ENCODE data around the gene SPAG6.

DNA sequence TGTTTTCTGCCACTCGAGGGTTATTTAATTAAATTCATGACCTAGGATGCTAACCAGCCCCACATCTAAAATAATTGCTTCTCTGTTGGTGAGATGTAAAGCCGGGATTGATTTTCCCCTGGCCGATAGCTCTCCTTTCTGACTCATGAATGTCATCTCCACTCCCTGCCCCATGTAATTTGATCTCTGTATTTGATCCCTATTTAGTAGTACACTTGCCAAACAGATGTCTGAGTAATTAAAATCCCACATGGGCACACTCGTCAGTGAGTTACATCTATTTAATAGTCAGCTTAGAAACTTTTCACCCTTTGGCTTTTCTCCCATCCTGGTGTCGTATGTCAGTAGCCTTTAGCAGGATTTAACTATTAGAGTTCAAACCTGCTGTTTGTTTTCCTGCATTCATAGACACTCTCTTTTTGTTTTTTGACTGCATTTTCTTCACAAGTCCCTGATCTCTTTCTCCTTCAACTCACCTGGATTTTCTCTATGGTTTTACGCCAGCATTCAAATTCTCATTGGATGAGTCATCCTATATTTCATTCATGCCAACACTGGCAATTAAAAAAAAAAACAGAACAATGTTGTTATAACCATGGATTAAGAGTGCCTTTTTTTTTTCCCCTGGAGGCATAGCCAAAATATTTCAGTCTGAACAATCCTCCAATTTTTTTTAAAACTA lies 82.7 kb downstream of the SPAG6 start:
- no peak for TF ChIP-seq POLR2AphosphoS5 (IDR thresholded peaks at IDR 0.05; ENCODE audit: low read depth, low read length)
- TF ChIP-seq POLR2A (IDR thresholded peaks at IDR 0.05; ENCODE audit: low read depth, low read length) = no peak
